Liver (tissue), 9 donors: Measurements from ENCODE around the gene PAPOLA. TPM values are rescaled to one million over a fixed set of nuclear protein-coding genes. Genes with fewer than 3 reads are reported as not detected.

Experiments
- DNase-seq: peaks from one replicate; pipeline ENCODE4 v3.0.0-alpha.2; 2017; ENCODE audit warnings: low spot score
- H3K27ac ChIP-seq, 2 donors: one replicate each; pipeline ENCODE4 v1.7.0; 2013; ENCODE audit warnings: inconsistent platforms in 2 of 2, low read length in 2 of 2, control low read depth in 1 of 2, low read depth in 1 of 2, mild to moderate bottlenecking in 1 of 2
- H3K27me3 ChIP-seq, 4 donors: one replicate each; pipeline versions ENCODE4 v1.6.1 to v1.7.0; 2013; ENCODE audit warnings: low read length in 3 of 4, inconsistent platforms in 1 of 4, mild to moderate bottlenecking in 1 of 4, moderate library complexity in 1 of 4; ENCODE audit not compliant: control insufficient read depth in 4 of 4, insufficient read depth in 4 of 4
- H3K36me3 ChIP-seq, 4 donors: one replicate each; pipeline versions ENCODE4 v1.6.1 to v1.7.0; 2013; ENCODE audit warnings: low read length in 3 of 4, mild to moderate bottlenecking in 3 of 4, low read depth in 1 of 4, moderate library complexity in 1 of 4; ENCODE audit not compliant: control insufficient read depth in 4 of 4, insufficient read depth in 3 of 4
- H3K4me1 ChIP-seq, 4 donors: one replicate each; pipeline versions ENCODE4 v1.6.1 to v1.7.0; 2013; ENCODE audit warnings: low read length in 3 of 4, mild to moderate bottlenecking in 3 of 4, moderate library complexity in 1 of 4; ENCODE audit not compliant: control insufficient read depth in 4 of 4, insufficient read depth in 4 of 4
- H3K4me3 ChIP-seq, 3 donors: one replicate each; pipeline versions ENCODE4 v1.6.1 to v1.7.0; 2013; ENCODE audit warnings: low read length in 3 of 3, control low read depth in 1 of 3, low read depth in 1 of 3, mild to moderate bottlenecking in 1 of 3
- H3K9ac ChIP-seq, 2 donors: one replicate each; pipeline ENCODE4 v1.7.0; 2013; ENCODE audit warnings: low read length in 2 of 2, mild to moderate bottlenecking in 2 of 2, moderate library complexity in 2 of 2, control low read depth in 1 of 2, low read depth in 1 of 2
- H3K9me3 ChIP-seq, 4 donors: one replicate each; pipeline versions ENCODE4 v1.6.1 to v1.7.0; 2013; ENCODE audit warnings: low read length in 3 of 4; ENCODE audit not compliant: control insufficient read depth in 4 of 4
- CTCF ChIP-seq: fragments of 150-350 bp; IDR thresholded peaks from 2 replicates; pipeline ENCODE4 v1.5.1; 2017; ENCODE audit warnings: improper control_type of control experiment, low read depth, low read length; ENCODE audit not compliant: missing input control
- FOXA1 ChIP-seq: IDR thresholded peaks from 2 replicates; pipeline ENCODE4 v1.6.1; 2016; ENCODE audit warnings: antibody characterized with exemption
- GABPA ChIP-seq, 2 donors: IDR thresholded peaks in 1 of 2; conservative IDR thresholded peaks in 1 of 2; 2 replicates each; pipeline ENCODE4 v1.6.1; 2016; ENCODE audit warnings: antibody characterized with exemption in 2 of 2, mild to moderate bottlenecking in 1 of 2, moderate library complexity in 1 of 2
- HNF4A ChIP-seq, 2 donors: conservative IDR thresholded peaks; 2 replicates each; pipeline ENCODE4 v1.6.1; 2016; ENCODE audit warnings: antibody characterized with exemption in 2 of 2, mild to moderate bottlenecking in 2 of 2
- RXRA ChIP-seq, 2 donors: IDR thresholded peaks; 2 replicates each; pipeline ENCODE4 v1.6.1; 2017 to 2018; ENCODE audit warnings: antibody characterized with exemption in 2 of 2, mild to moderate bottlenecking in 1 of 2
- YY1 ChIP-seq: IDR thresholded peaks from 2 replicates; pipeline ENCODE4 v1.6.1; 2016; ENCODE audit warnings: antibody characterized with exemption, mild to moderate bottlenecking
- WGBS: extraction: QIAGEN DNeasy Blood & Tissue Kit; methylation state at CpG from one replicate; pipeline ENCODE4 v1.1.7; 2013; 5-methylcytosine and 5-hydroxymethylcytosine counted together
- polyA plus RNA-seq, 2 donors: library from polyadenylated mRNA; stranded (reverse) in 1 of 2; unstranded in 1 of 2; fragments of 200-250 nt in 1 of 2; fragments of >200 nt in 1 of 2; fragmentation: Nextera tagmentation in 1 of 2; extraction: Ambion mirVana in 1 of 2; gene quantifications; one replicate each; pipeline versions ENCODE4 v1.2.1 to v1.2.3, GENCODE V29; 2013 to 2015
- total RNA-seq, 2 donors: library from RNA; depleted of rRNA; stranded (reverse); fragments of >200 nt; gene quantifications; one replicate each; pipeline ENCODE4 v1.2.3, GENCODE V29; 2014
- TF ChIP-seq, protein P1 (sequence below): IDR thresholded peaks from 2 replicates; pipeline ENCODE4 v1.6.1; 2016; ENCODE audit warnings: antibody characterized with exemption
- TF ChIP-seq, protein P2 (sequence below): IDR thresholded peaks from 2 replicates; pipeline ENCODE4 v1.6.1; 2016; ENCODE audit warnings: antibody characterized with exemption
- donor health status: healthy.
- donor health status: healthy.
- donor health status: healthy.
- donor health status: healthy.
- donor health status: healthy.

PAPOLA gene
- total and polyA plus RNA-seq, 4 donors: 29.4 to 107 (median 71.6) TPM

GRCh38 chr14:96588410-96589257 is 86.5 kb downstream of the PAPOLA start:
- peaks cover 0 to 6% (median 0%) of the 10 kb centered on the region in 4 donors for H3K4me1 ChIP-seq
- 64% methylated on average over 22 of the region's 22 CpGs for WGBS
- no peaks in the 10 kb centered on the region for H3K27me3 ChIP-seq
- H3K36me3 ChIP-seq: no peaks in the 10 kb centered on the region
- peak; percentile 24 for DNase-seq
- H3K9ac ChIP-seq: no peak overlapping the region
- TF ChIP-seq CTCF: no peak
- TF ChIP-seq FOXA1: no peak
- H3K9me3 ChIP-seq: no peaks in the 10 kb centered on the region
- no peak overlapping the region for H3K27ac ChIP-seq
- no peak overlapping the region for H3K4me3 ChIP-seq

- no peaks in the 10 kb centered on the region for H3K9me3 ChIP-seq
- H3K27ac ChIP-seq: no peak overlapping the region
- TF ChIP-seq, protein P1, sequence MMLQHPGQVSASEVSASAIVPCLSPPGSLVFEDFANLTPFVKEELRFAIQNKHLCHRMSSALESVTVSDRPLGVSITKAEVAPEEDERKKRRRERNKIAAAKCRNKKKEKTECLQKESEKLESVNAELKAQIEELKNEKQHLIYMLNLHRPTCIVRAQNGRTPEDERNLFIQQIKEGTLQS: no peak
- no peak for TF ChIP-seq RXRA (IDR thresholded peaks at IDR 0.05)
- TF ChIP-seq, protein P2, sequence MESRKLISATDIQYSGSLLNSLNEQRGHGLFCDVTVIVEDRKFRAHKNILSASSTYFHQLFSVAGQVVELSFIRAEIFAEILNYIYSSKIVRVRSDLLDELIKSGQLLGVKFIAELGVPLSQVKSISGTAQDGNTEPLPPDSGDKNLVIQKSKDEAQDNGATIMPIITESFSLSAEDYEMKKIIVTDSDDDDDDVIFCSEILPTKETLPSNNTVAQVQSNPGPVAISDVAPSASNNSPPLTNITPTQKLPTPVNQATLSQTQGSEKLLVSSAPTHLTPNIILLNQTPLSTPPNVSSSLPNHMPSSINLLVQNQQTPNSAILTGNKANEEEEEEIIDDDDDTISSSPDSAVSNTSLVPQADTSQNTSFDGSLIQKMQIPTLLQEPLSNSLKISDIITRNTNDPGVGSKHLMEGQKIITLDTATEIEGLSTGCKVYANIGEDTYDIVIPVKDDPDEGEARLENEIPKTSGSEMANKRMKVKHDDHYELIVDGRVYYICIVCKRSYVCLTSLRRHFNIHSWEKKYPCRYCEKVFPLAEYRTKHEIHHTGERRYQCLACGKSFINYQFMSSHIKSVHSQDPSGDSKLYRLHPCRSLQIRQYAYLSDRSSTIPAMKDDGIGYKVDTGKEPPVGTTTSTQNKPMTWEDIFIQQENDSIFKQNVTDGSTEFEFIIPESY: no peak
- no peak for TF ChIP-seq CTCF
- no peak for TF ChIP-seq YY1
- TF ChIP-seq GABPA (IDR thresholded peaks at IDR 0.05 in 1 of 2, conservative IDR thresholded peaks at IDR 0.05 in 1 of 2): no peak
- TF ChIP-seq HNF4A (conservative IDR thresholded peaks at IDR 0.05): no peak
- no peak for DNase-seq
- H3K4me3 ChIP-seq: no peak overlapping the region
- no peaks in the 10 kb centered on the region for H3K36me3 ChIP-seq
- peaks cover 0 to 6% (median 0%) of the 10 kb centered on the region in 4 donors for H3K4me1 ChIP-seq
- H3K9ac ChIP-seq: no peak overlapping the region
- 93% methylated on average over 3 of the region's 3 CpGs for WGBS
- no peaks in the 10 kb centered on the region for H3K27me3 ChIP-seq
These were observed 87.4 kb downstream of the PAPOLA start for GRCh38 chr14:96589577-96589976.
